NCI-H69 (cell line): ENCODE data around the gene KLF11.
"Not testable (repeated sequence)": the region's sequence is repeated elsewhere in the genome, so short reads cannot be mapped to it uniquely, and the experiment has no call there.

Source experiments
- DNase-seq: peaks from one replicate; lab custom pipeline; 2025; lab: John Stamatoyannopoulos, UW

The KLF11 gene

GRCh38 chr2:10026940-10027569 is 16.3 kb upstream of the KLF11 start:
- DNase-seq = no peak

- DNase-seq = no peak
Measured at GRCh38 chr2:10027660-10028330, 15.6 kb upstream of the KLF11 start.

DNA sequence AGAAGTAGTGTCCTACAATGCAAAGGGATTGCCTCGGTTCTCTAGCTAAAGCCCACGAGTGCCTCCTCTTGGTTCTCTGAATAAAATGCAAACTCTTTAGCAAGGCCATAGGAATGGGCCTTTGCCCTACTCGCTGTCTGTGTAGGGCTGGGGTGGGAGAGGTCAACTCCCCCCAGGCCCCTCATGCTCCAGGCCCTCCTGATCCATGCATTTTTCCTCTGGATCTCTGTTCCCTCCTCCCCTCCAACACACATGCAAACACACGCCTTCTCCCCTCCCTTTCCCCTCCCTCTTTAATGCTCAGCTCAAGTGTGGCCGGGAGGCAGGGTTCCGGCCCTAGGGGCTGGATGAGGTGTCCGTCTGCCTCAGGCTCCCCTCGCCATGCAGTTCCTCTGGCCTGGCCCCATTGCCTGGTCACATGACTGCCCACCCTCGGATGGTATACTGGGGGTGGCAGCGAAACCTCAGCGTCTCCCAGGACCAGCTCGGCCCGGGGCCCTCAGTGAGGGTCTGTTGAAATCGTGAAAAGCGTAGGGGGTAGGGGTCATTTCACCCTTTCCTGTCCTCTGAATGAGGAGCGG is 14.9 kb upstream of the KLF11 start:
- peak; percentile 24 for DNase-seq

DNA sequence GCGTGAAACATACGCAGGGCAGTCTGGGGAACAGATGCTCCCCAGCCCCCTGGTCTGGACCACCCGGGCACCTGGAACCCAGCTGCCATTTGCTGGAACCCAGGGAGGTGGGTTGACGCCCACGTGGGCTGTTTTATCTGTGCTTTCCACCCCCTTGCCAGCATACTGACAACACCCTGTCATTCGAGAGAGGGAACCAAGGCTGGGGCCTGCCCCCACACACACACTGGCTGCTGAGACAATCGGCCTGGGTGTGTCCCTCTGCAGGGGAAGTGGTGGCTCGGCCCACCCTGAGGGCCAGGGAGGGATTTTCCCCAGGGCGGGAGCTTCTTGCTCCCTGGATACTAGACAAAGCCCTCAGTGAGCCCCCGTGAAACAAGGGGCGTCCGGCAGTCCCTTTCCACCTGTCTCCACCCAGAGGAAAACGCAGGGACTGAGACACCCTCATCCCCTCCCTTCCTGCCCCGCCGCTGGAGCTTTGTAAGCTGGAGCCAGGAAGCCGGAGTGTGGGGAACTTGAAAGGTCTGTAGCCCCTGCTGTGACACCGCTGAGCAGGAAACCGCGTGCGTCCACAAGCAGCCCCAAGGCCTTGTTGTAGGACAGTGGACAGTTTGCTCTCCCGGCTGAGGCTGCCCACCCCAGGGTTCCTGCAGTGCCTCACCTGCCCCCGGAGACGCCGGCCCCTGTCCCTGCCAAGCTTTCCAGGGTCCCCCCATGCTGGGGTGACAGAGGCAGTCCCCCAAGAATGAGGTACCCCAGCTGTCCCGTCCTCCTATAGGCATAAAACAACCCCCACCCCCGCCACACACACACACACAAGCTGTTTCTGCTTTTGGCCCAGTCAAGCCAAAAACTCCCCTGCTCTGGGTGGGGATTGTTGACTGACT is 14.1 kb upstream of the KLF11 start:
- peak; percentile 90 for DNase-seq

GRCh38 chr2:10029875-10030223 is 13.5 kb upstream of the KLF11 start:
- no peak for DNase-seq

- DNase-seq = peak; percentile 87
Measured at GRCh38 chr2:10030311-10030736, 13.0 kb upstream of the KLF11 start.

DNA sequence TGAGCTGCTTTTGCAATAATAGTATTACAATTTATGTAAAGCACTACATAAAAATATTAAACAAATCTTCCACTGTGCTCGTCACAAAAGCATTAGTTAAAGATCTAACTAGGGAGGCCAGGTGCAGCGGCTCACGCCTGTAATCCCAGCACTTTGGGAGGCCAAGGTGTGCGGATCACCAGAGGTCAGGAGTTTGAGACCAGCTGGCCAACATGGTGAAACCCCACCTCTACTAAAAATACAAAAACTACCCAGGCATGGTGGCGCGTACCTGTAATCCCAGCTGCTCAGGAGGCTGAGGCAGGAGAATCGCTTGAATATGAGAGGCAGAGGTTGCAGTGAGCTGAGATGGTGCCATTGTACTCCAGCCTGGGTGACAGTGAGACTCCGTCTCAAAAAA is 12.6 kb upstream of the KLF11 start:
- DNase-seq = not testable (repeated sequence)

DNA sequence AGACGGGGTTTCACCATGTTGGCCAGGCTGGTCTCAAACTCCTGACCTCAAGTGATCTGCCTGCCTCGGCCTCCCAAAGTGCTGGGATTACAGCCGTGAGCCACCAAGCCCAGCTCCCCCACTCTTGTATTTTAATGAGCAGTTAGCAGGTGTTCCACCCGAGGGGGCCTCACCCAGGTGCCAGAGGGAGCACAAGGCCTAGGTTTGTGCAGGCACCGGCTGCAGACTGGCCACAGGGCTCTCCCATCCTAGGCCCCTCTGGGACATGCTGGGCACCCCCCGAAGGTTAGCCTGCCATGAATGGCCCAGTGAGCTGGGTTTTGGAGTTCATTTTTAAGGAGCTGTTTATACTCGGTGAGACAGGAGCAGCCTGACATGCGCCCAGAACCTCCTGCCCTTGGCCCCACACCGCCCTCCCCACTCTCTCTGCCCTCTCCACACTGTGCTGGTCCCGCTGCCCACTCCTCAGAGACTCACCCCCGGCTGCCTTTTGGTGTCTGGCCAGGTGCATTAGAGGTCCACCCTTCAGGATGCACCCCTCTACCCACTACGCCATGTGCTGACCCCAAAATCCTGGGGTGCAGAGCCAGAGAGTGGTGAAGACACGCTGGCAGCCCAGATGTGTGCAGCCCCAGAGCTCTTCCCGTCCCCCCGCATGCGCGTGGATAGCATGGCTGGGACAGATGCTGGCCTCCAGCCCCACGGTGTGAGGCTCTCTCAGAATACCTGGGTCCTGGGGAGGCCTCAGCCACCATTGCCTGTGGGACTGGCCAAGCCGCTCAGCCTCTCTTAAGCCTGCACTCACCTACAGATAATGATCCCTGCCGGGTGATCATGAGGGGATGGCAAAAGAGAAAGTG is 11.2 kb upstream of the KLF11 start:
- DNase-seq = no peak

DNA sequence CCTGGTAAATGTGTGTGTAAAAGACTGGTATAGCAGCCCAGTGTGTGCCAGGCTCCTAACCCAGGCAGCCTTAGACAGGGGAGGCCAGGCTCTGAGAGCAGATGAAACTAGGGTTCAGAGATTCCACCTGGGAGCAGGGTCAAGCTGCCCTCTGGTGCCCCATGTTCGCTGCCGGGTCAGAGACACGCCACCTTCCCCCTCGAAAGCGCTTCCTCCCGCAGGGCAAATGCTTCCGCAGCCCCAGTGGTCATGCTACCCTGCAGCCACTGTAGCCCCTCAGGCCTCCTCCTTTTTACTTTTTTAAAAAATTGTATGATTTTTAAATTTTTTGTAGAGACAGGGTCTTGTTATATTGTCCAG is 10.6 kb upstream of the KLF11 start:
- DNase-seq = no peak

GRCh38 chr2:10033251-10034006 is 9.9 kb upstream of the KLF11 start:
- DNase-seq = no peak

GRCh38 chr2:10034333-10035052 is 8.9 kb upstream of the KLF11 start:
- DNase-seq = no peak

- no peak for DNase-seq
Measured at GRCh38 chr2:10035053-10035422, 8.3 kb upstream of the KLF11 start.

GRCh38 chr2:10035633-10036032 is 7.7 kb upstream of the KLF11 start:
- no peak for DNase-seq

GRCh38 chr2:10036095-10036884 is 7.1 kb upstream of the KLF11 start:
- DNase-seq = peak; percentile 12

DNA sequence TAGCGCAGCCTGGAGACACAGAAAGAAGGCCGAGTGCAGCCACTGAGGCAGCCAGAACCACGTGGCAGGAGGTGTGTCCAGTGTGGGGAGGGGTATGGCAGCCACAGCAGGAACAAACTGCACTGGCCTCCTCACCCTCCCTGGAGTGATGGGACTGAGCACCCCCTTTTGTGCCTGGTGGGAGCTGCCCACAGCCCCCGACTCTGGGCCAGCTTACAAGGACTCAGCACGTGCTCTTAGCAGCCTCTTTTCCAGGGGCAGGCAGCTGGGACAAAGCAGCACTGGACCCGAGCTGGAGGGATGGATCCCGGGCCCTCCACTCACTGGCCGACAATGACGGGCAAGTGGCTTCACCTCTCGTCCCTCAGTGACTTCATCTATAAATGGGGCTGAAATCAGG is 5.2 kb upstream of the KLF11 start:
- DNase-seq = no peak

DNA sequence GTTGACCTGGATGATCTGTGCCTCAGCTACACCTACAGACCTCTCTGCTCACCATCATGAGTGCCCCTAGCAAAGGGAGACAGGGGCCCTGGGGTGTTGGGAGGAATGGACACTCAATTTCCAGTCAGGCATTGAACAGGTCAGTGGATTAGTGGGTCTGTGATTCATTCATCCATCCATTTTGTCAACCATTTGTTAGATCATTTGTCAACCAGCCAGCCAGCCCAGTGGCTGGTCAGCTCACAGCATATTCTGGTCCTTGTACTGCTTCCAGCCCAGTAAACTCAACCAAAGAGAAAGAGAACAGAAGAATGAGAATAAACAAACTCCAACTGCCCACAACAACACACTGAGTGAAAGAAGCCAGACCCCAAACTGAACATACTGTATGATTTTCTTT is 4.6 kb upstream of the KLF11 start:
- DNase-seq = no peak

- no peak for DNase-seq
Measured at GRCh38 chr2:10039658-10040410, 3.5 kb upstream of the KLF11 start.

DNA sequence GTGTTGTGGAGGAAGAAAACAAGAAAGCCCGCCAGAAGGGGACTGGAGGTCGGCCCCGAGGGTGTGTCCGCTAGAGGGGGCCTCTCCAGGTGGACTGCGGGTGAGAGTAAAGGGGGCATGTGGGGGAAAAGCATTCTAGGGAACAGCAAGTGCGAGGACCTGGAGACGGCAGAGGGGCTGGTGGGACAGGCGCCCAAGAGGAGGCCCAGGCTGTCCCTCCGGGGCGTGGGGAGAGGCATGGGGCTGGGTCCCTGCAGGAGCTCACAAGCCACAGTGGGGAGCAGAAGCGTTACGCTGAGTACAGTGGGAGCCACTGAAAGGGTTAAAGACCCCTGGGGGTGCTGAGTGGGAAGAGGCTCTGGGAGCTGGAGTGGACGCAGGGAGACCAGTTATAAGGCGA is 1.6 kb upstream of the KLF11 start:
- no peak for DNase-seq
